ENCODE measurements around the gene EMILIN1.
A peak's percentile ranks its signal among the peaks of the same experiment; 100 is the strongest.

EMILIN1 gene

GRCh38 chr2:27042985-27043634 lies 35.3 kb upstream of the EMILIN1 start:
- no peak for TF ChIP-seq CTCF (IDR thresholded peaks at IDR 0.05; ENCODE audit: unreplicated experiment in 3 of 3)
- Mint-ChIP-seq H3K4me1 (peaks cover 20% of the 10 kb centered on the region), H3K9me3 (no peaks in the 10 kb centered on the region), H3K27me3 (ENCODE audit: low read depth) (no peaks in the 10 kb centered on the region), H3K36me3 (ENCODE audit: low read depth) (peaks cover 29% of the 10 kb centered on the region), H3K4me3 (no peak overlapping the region), H3K27ac (peak overlapping the region in 1 of 3 experiments; percentile 67)

- Mint-ChIP-seq H3K27me3 (ENCODE audit: low read depth) (peaks cover 4% of the 10 kb centered on the region), H3K4me1 (peaks cover 16% of the 10 kb centered on the region), H3K36me3 (ENCODE audit: low read depth) (peaks cover 16% of the 10 kb centered on the region), H3K27ac (peak overlapping the region; percentile 96 to 99 (median 97)), H3K9me3 (no peaks in the 10 kb centered on the region), H3K4me3 (peak overlapping the region; percentile 97 to 98 (median 97))
- no peak for TF ChIP-seq CTCF (IDR thresholded peaks at IDR 0.05; ENCODE audit: unreplicated experiment in 3 of 3)
These were observed 28.8 kb upstream of the EMILIN1 start for GRCh38 chr2:27049422-27050280.

GRCh38 chr2:27050281-27050995 lies 28.0 kb upstream of the EMILIN1 start:
- peaks cover 24% of the 10 kb centered on the region for H3K36me3 Mint-ChIP-seq (ENCODE audit: low read depth)
- H3K4me3 Mint-ChIP-seq, result peak overlapping the region; percentile 97 to 98 (median 97)
- H3K9me3 Mint-ChIP-seq, result no peaks in the 10 kb centered on the region
- peaks cover 4% of the 10 kb centered on the region for H3K27me3 Mint-ChIP-seq (ENCODE audit: low read depth)
- TF ChIP-seq CTCF (IDR thresholded peaks at IDR 0.05; ENCODE audit: unreplicated experiment in 3 of 3), result peak; percentile 49 to 55 (median 51)
- H3K27ac Mint-ChIP-seq, result peak overlapping the region; percentile 96 to 99 (median 97)
- peaks cover 16% of the 10 kb centered on the region for H3K4me1 Mint-ChIP-seq

- peaks cover 4% of the 10 kb centered on the region for H3K27me3 Mint-ChIP-seq (ENCODE audit: low read depth)
- H3K4me1 Mint-ChIP-seq, result peaks cover 16% of the 10 kb centered on the region
- H3K27ac Mint-ChIP-seq, result peak within 1 kb of the TSS; percentile 96 to 99 (median 97)
- H3K36me3 Mint-ChIP-seq (ENCODE audit: low read depth), result peaks cover 31% of the 10 kb centered on the region
- H3K4me3 Mint-ChIP-seq, result peak within 1 kb of the TSS; percentile 97 to 98 (median 97)
- no peak for TF ChIP-seq CTCF (IDR thresholded peaks at IDR 0.05; ENCODE audit: unreplicated experiment in 3 of 3)
- H3K9me3 Mint-ChIP-seq, result no peaks in the 10 kb centered on the region
These were observed 27.2 kb upstream of the EMILIN1 start, which contains the start of gene AGBL5 for GRCh38 chr2:27050996-27051901. Gene AGBL5 (plus strand): TSS chr2:27051668. CDS start chr2:27052959, 1,291 bp downstream.
